ENCODE measurements around the gene UVSSA. TPM values are rescaled to one million over a fixed set of nuclear protein-coding genes. Genes with fewer than 3 reads are reported as not detected.

The UVSSA gene
- total and polyA plus RNA-seq, 9 of the 15 experiments (the other 6 are each of a cell fraction or from before 2014, with no cell fraction given), result 0.21 to 14.6 (median 3.3) TPM

DNA sequence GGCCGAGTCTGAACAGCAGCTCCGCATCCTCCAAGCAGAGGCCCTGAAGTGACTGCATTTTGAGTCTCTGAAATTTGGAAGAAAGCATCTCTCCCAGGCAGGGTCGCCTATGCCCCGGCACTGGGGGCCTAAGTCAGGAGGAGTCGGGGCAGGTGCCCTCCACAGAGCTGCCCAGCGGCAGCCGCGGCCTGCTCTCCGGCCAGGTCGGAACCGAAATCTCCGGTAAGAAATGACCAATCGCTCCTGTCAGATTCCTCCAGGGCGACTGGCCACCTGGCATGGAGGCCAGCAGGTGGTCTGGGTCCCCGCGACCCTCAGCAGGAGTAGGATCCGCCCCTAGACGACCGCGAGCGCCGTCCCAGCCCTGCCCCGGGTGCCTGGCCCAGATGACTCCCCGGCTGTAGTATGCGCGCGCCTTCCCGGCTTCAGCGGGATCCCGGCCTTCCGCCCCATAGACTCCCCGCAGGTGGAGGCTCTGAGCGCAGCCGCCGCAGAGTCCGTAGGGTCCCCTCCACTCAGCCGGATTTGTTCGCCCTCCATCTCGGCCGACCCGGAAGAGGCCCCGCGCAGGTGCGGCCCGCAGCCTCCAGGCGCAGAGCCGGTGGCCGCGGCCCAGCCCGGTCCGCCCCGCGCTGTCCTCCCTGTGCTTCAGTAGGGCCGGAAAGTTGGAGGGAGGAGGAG lies 57.7 kb downstream of the UVSSA start:
- ATAC-seq (no peak), DNase-seq (ENCODE audit: extremely low read depth in 1 of 4, low spot score in 3 of 4) (no peak), FAIRE-seq (no peak)
- H2AFZ ChIP-seq (ENCODE audit: low read depth, low read length), result no peak overlapping the region
- POLR2A ChIA-PET, result no interaction called here
- no peaks in the 10 kb centered on the region for H4K20me1 ChIP-seq (replicated peaks; ENCODE audit: control insufficient read depth, insufficient read depth, low read length)
- no peaks in the 10 kb centered on the region; the same call in 1 of the 2 replicates for H3K9me3 ChIP-seq (replicated peaks; ENCODE audit: control insufficient read depth, insufficient read depth, low read depth, low read length)
- peaks cover 2 to 31% of the 10 kb centered on the region in 2 experiments; a peak in 2 of 5 replicates for H3K27me3 ChIP-seq (ENCODE audit: control insufficient read depth in 2 of 2, insufficient read depth in 2 of 2, low read length in 2 of 2)
- H3K79me2 ChIP-seq (ENCODE audit: control insufficient read depth, insufficient read depth, low read length), result no peaks in the 10 kb centered on the region
- in situ Hi-C loops (cut with MboI), result no loop called here
- 61% methylated on average over 47 of the region's 54 CpGs for WGBS (ENCODE audit: insufficient coverage, low coverage, missing lambda C conversion rate)
- peaks cover 1 to 35% of the 10 kb centered on the region in 2 experiments; a peak in 3 of 5 replicates for H3K4me1 ChIP-seq (replicated peaks in 1 of 2; ENCODE audit: control insufficient read depth in 2 of 2, insufficient read depth in 2 of 2, low read length in 2 of 2)
- H3K9me1 ChIP-seq (ENCODE audit: control insufficient read depth, insufficient read depth, low read length), result no peaks in the 10 kb centered on the region
- intact Hi-C loops (cut with micrococcal nuclease), result no loop called here
- H3K27ac ChIP-seq (ENCODE audit: extremely low read depth, low read depth, low read length), result no peak overlapping the region
- no TSS peak for BruUV-seq (replicated peaks)
- H3K9ac ChIP-seq (ENCODE audit: insufficient read depth in 1 of 2, low read depth in 2 of 2, low read length in 2 of 2), result no peak overlapping the region
- H3K4me2 ChIP-seq (ENCODE audit: insufficient read depth, low read length), result no peak overlapping the region
- H3K36me3 ChIP-seq (ENCODE audit: control insufficient read depth, insufficient read depth, low read length), result no peaks in the 10 kb centered on the region
- H3K4me3 ChIP-seq, result no peak overlapping the region
- CTCF ChIA-PET (ENCODE audit: low intra/inter-chr PET ratio), result no interaction called here
- TF ChIP-seq, protein P1, sequence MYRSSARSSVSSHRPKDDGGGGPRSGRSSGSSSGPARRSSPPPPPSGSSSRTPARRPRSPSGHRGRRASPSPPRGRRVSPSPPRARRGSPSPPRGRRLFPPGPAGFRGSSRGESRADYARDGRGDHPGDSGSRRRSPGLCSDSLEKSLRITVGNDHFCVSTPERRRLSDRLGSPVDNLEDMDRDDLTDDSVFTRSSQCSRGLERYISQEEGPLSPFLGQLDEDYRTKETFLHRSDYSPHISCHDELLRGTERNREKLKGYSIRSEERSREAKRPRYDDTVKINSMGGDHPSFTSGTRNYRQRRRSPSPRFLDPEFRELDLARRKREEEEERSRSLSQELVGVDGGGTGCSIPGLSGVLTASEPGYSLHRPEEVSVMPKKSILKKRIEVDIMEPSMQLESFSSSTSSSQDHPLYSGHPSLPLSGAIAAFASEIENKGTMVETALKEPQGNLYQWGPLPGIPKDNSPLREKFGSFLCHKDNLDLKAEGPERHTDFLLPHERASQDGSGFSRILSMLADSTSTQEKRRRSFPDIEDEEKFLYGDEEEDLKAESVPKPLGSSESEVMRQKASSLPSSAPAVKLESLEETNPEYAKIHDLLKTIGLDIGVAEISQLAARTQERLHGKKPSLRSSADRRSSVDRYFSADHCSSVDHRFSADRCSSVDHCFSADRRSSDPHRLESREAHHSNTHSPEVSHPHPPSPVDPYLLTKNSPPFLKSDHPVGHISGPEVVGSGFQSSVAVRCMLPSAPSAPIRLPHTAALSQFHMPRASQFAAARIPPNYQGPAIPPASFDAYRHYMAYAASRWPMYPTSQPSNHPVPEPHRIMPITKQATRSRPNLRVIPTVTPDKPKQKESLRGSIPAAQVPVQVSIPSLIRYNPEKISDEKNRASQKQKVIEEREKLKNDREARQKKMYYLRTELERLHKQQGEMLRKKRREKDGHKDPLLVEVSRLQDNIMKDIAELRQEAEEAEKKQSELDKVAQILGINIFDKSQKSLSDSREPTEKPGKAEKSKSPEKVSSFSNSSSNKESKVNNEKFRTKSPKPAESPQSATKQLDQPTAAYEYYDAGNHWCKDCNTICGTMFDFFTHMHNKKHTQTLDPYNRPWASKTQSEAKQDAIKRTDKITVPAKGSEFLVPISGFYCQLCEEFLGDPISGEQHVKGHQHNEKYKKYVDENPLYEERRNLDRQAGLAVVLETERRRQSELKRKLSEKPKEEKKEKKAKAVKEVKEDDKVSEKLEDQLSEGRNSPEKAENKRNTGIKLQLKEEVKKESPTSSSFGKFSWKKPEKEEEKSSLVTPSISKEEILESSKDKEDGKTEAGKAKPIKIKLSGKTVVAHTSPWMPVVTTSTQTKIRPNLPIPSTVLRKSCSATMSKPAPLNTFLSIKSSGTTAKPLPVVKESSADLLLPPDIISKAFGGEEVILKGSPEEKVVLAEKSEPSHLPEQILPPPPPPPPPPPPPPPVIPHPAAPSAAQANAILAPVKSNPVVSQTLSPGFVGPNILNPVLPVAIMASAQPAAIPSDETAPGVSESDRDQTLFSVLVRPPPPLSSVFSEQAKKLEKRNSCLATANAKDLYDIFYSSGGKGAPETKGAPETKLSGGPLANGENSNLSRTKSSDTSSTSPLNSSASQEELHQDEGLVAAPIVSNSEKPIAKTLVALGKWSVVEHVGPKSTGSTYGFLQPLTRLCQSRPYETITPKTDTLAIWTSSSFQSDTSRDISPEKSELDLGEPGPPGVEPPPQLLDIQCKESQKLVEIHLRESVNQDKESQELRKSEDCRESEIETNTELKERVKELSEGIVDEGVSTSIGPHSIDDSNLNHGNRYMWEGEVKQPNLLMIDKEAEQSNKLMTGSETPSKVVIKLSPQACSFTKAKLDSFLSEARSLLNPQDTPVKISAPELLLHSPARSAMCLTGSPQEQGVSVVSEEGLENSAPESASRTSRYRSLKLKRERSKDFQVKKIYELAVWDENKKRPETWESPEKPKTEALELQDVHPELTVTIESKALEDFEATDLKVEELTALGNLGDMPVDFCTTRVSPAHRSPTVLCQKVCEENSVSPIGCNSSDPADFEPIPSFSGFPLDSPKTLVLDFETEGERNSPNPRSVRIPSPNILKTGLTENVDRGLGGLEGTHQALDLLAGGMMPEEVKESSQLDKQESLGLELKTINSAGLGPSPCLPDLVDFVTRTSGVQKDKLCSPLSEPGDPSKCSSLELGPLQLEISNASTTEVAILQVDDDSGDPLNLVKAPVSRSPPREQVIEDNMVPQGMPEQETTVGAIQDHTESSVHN (IDR thresholded peaks at IDR 0.05; ENCODE audit: borderline replicate concordance in 1 of 2, low read depth in 1 of 2), result no peak
- TF ChIP-seq NFIX (CRISPR knock-in tag; IDR thresholded peaks at IDR 0.05; ENCODE audit: low read depth) (no peak), SMARCB1 (IDR thresholded peaks at IDR 0.05; ENCODE audit: insufficient read length, low read depth) (no peak), TEAD1 (CRISPR knock-in tag; IDR thresholded peaks at IDR 0.05) (no peak), CSDE1 (IDR thresholded peaks at IDR 0.05) (no peak), HCFC1 (IDR thresholded peaks at IDR 0.05; ENCODE audit: low read depth, low read length) (no peak), BHLHE40 (IDR thresholded peaks at IDR 0.05; ENCODE audit: low read length) (no peak), TBL1XR1 (IDR thresholded peaks at IDR 0.05; ENCODE audit: low read length in 2 of 2) (no peak), SP1 (CRISPR knock-in tag; IDR thresholded peaks at IDR 0.05) (no peak)
- TF ChIP-seq, protein P2, sequence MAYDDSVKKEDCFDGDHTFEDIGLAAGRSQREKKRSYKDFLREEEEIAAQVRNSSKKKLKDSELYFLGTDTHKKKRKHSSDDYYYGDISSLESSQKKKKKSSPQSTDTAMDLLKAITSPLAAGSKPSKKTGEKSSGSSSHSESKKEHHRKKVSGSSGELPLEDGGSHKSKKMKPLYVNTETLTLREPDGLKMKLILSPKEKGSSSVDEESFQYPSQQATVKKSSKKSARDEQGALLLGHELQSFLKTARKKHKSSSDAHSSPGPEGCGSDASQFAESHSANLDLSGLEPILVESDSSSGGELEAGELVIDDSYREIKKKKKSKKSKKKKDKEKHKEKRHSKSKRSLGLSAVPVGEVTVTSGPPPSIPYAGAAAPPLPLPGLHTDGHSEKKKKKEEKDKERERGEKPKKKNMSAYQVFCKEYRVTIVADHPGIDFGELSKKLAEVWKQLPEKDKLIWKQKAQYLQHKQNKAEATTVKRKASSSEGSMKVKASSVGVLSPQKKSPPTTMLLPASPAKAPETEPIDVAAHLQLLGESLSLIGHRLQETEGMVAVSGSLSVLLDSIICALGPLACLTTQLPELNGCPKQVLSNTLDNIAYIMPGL (CRISPR knock-in tag; IDR thresholded peaks at IDR 0.05), result no peak
- TF ChIP-seq, protein P3, sequence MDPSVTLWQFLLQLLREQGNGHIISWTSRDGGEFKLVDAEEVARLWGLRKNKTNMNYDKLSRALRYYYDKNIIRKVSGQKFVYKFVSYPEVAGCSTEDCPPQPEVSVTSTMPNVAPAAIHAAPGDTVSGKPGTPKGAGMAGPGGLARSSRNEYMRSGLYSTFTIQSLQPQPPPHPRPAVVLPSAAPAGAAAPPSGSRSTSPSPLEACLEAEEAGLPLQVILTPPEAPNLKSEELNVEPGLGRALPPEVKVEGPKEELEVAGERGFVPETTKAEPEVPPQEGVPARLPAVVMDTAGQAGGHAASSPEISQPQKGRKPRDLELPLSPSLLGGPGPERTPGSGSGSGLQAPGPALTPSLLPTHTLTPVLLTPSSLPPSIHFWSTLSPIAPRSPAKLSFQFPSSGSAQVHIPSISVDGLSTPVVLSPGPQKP (CRISPR knock-in tag; IDR thresholded peaks at IDR 0.05), result no peak

All from K562 (cell line).